WTC11 (cell line): ENCODE results near the gene IQSEC1. TPM values are rescaled to one million over a fixed set of nuclear protein-coding genes. Genes with fewer than 3 reads are reported as not detected.

ENCODE experiments used
- ATAC-seq: fragments of 200-7000 bp; cut with Tn5 transposase; 2 replicates; pipeline ENCODE4 v1.10.0; 2021; ENCODE audit warnings: mild to moderate bottlenecking, moderate library complexity
- CTCF ChIA-PET: fragments of 300-600 bp; sonication (Branson Sonifier 250); formaldehyde crosslinking; loops from one replicate; lab custom pipeline; 2021; ENCODE audit warnings: antibody characterized with exemption; lab: Charles Lee
- POLR2A ChIA-PET: fragments of 350-600 bp; sonication (Branson Sonifier 250); formaldehyde crosslinking; loops from one replicate; lab custom pipeline; 2021; ENCODE audit warnings: antibody characterized with exemption; lab: Charles Lee
- DNase-seq: peaks from one replicate; pipeline ENCODE4 v3.0.0; 2021; ENCODE audit warnings: low spot score
- H3K27ac Mint-ChIP-seq: 2 replicates; pipeline ENCODE4 v1.8.0; 2021; ENCODE audit warnings: mixed read lengths
- H3K27me3 Mint-ChIP-seq: 2 replicates; pipeline ENCODE4 v1.8.0; 2021; ENCODE audit warnings: low read depth, mild to moderate bottlenecking, moderate library complexity, mixed read lengths
- H3K36me3 Mint-ChIP-seq: 2 replicates; pipeline ENCODE4 v1.8.0; 2021; ENCODE audit warnings: mixed read lengths
- H3K4me1 Mint-ChIP-seq: 2 replicates; pipeline ENCODE4 v1.8.0; 2022; ENCODE audit warnings: mixed read lengths
- H3K4me3 Mint-ChIP-seq: 2 replicates; pipeline ENCODE4 v1.8.0; 2021; ENCODE audit warnings: mild to moderate bottlenecking, moderate library complexity, mixed read lengths
- H3K9me3 Mint-ChIP-seq: 2 replicates; pipeline ENCODE4 v1.8.0; 2021; ENCODE audit warnings: mixed read lengths
- ATF2 ChIP-seq: sonication (generic); formaldehyde crosslinking; IDR thresholded peaks from 2 replicates; pipeline ENCODE4 v1.8.1; 2022; ENCODE audit warnings: low read depth, missing genetic modification reagents, borderline replicate concordance
- ETV6 ChIP-seq: sonication (generic); formaldehyde crosslinking; IDR thresholded peaks from 2 replicates; pipeline ENCODE4 v1.8.1; 2022; ENCODE audit warnings: mild to moderate bottlenecking, missing genetic modification reagents
- FOXP4 ChIP-seq: sonication (generic); formaldehyde crosslinking; IDR thresholded peaks from 2 replicates; pipeline ENCODE4 v1.8.0; 2022; ENCODE audit warnings: mild to moderate bottlenecking, missing genetic modification reagents
- MXD4 ChIP-seq: fragments of 250-450 bp; sonication (Bioruptor Pico); IDR thresholded peaks from 2 replicates; pipeline ENCODE4 v1.8.0; 2021; ENCODE audit warnings: mild to moderate bottlenecking, moderate library complexity, borderline replicate concordance
- RELA ChIP-seq: sonication (generic); formaldehyde crosslinking; IDR thresholded peaks from 2 replicates; pipeline ENCODE4 v1.8.1; 2022; ENCODE audit warnings: missing genetic modification reagents, mild to moderate bottlenecking, borderline replicate concordance
- RORB ChIP-seq: fragments of 250-450 bp; sonication (Bioruptor Pico); IDR thresholded peaks from 2 replicates; pipeline ENCODE4 v1.9.0; 2021; ENCODE audit warnings: mild to moderate bottlenecking
- ZNF317 ChIP-seq: sonication (generic); formaldehyde crosslinking; IDR thresholded peaks from 2 replicates; pipeline ENCODE4 v1.8.1; 2023; ENCODE audit warnings: low read depth, mild to moderate bottlenecking, moderate library complexity, missing genetic modification reagents, borderline replicate concordance
- total RNA-seq: library from RNA; stranded (reverse); gene quantifications from 3 replicates; pipeline ENCODE4 v1.2.3, GENCODE V29; 2021
- TF ChIP-seq, protein P1 (sequence below): sonication (generic); formaldehyde crosslinking; IDR thresholded peaks from 2 replicates; pipeline ENCODE4 v1.8.0; 2023; ENCODE audit warnings: missing genetic modification reagents, mild to moderate bottlenecking, borderline replicate concordance
- TF ChIP-seq, protein P2 (sequence below): sonication (generic); formaldehyde crosslinking; IDR thresholded peaks from 2 replicates; pipeline ENCODE4 v1.8.0; 2023; ENCODE audit warnings: mild to moderate bottlenecking, missing genetic modification reagents

The IQSEC1 gene
- total RNA-seq, 1 experiment from 2014 or later = 35.0 TPM

DNA sequence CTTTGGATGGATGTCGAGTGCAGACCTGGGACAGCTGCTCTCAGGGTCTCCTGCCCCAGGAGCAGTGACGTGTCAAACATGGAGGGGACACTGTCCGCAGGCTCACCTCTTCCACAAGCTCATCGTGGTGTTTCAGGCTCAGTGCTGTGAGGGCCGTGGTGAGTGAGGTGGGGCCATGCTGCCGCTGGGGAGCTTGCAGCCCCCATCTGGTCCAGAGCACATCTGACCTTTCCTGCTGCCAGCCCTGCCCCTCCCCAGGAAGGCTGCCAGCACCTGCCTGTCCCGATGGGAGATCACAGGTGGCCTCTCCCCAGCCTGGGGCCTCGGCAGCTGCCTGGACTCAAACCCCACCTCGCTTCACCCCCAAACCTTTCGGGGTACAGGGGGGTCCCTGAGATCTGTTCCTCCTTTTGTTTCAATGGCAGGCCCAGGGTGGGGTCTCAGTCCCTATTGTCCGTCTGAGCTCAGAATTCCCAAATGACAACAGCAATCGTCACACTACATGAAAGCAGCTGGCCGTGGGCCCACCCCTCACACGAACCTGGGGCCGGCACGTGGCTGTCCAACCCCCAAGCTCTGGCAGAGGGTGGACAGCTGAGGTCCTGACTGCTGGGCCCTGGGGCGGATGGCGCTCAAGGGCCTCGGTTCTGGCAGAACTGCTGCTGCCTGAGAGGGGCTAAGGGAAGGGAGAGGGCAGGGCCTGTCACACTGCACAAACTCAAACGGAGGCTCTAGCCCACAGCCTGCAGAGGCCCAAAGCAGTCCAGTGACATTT is 166.9 kb downstream of the IQSEC1 start:
- Mint-ChIP-seq H3K27ac (no peak overlapping the region), H3K4me1 (peaks cover 5% of the 10 kb centered on the region), H3K36me3 (peaks cover 15% of the 10 kb centered on the region), H3K4me3 (no peak overlapping the region), H3K27me3 (no peaks in the 10 kb centered on the region), H3K9me3 (no peaks in the 10 kb centered on the region)
- no peak for DNase-seq
- no peak for ATAC-seq
- TF ChIP-seq, protein P1, sequence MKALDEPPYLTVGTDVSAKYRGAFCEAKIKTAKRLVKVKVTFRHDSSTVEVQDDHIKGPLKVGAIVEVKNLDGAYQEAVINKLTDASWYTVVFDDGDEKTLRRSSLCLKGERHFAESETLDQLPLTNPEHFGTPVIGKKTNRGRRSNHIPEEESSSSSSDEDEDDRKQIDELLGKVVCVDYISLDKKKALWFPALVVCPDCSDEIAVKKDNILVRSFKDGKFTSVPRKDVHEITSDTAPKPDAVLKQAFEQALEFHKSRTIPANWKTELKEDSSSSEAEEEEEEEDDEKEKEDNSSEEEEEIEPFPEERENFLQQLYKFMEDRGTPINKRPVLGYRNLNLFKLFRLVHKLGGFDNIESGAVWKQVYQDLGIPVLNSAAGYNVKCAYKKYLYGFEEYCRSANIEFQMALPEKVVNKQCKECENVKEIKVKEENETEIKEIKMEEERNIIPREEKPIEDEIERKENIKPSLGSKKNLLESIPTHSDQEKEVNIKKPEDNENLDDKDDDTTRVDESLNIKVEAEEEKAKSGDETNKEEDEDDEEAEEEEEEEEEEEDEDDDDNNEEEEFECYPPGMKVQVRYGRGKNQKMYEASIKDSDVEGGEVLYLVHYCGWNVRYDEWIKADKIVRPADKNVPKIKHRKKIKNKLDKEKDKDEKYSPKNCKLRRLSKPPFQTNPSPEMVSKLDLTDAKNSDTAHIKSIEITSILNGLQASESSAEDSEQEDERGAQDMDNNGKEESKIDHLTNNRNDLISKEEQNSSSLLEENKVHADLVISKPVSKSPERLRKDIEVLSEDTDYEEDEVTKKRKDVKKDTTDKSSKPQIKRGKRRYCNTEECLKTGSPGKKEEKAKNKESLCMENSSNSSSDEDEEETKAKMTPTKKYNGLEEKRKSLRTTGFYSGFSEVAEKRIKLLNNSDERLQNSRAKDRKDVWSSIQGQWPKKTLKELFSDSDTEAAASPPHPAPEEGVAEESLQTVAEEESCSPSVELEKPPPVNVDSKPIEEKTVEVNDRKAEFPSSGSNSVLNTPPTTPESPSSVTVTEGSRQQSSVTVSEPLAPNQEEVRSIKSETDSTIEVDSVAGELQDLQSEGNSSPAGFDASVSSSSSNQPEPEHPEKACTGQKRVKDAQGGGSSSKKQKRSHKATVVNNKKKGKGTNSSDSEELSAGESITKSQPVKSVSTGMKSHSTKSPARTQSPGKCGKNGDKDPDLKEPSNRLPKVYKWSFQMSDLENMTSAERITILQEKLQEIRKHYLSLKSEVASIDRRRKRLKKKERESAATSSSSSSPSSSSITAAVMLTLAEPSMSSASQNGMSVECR (CRISPR knock-in tag) = no peak
- TF ChIP-seq ATF2 (CRISPR knock-in tag) (no peak), ZNF317 (CRISPR knock-in tag) (no peak), FOXP4 (CRISPR knock-in tag) (no peak), MXD4 (CRISPR knock-in tag) (no peak), ETV6 (CRISPR knock-in tag) (no peak)
- TF ChIP-seq, protein P2, sequence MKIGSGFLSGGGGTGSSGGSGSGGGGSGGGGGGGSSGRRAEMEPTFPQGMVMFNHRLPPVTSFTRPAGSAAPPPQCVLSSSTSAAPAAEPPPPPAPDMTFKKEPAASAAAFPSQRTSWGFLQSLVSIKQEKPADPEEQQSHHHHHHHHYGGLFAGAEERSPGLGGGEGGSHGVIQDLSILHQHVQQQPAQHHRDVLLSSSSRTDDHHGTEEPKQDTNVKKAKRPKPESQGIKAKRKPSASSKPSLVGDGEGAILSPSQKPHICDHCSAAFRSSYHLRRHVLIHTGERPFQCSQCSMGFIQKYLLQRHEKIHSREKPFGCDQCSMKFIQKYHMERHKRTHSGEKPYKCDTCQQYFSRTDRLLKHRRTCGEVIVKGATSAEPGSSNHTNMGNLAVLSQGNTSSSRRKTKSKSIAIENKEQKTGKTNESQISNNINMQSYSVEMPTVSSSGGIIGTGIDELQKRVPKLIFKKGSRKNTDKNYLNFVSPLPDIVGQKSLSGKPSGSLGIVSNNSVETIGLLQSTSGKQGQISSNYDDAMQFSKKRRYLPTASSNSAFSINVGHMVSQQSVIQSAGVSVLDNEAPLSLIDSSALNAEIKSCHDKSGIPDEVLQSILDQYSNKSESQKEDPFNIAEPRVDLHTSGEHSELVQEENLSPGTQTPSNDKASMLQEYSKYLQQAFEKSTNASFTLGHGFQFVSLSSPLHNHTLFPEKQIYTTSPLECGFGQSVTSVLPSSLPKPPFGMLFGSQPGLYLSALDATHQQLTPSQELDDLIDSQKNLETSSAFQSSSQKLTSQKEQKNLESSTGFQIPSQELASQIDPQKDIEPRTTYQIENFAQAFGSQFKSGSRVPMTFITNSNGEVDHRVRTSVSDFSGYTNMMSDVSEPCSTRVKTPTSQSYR (CRISPR knock-in tag) = no peak
- CTCF ChIA-PET = no interaction called here
- POLR2A ChIA-PET = no interaction called here

- TF ChIP-seq RORB (no peak), RELA (CRISPR knock-in tag) (no peak)
- ChIA-PET CTCF (interaction anchor here (1.4 kb wide), 1 partner anchor 79 kb away, joined by 3 read pairs; no protein-coding TSS in a partner anchor), POLR2A (no interaction called here)
- ATAC-seq = no peak
- H3K9me3 Mint-ChIP-seq = no peaks in the 10 kb centered on the region
- no peaks in the 10 kb centered on the region for H3K27me3 Mint-ChIP-seq
- H3K36me3 Mint-ChIP-seq = peaks cover 16% of the 10 kb centered on the region
- H3K27ac Mint-ChIP-seq = no peak overlapping the region
- H3K4me3 Mint-ChIP-seq = no peak overlapping the region
- peaks cover 5% of the 10 kb centered on the region for H3K4me1 Mint-ChIP-seq
- no peak for DNase-seq
These were observed 167.7 kb downstream of the IQSEC1 start for GRCh38 chr3:12905316-12906071.
